ENCODE results near the gene LHX1. TPM values are rescaled to one million over a fixed set of nuclear protein-coding genes. Genes with fewer than 3 reads are reported as not detected.

Gene LHX1
- total RNA-seq, 2 experiments from 2014 or later, result not detected

- CTCF ChIA-PET (ENCODE audit: unreplicated experiment), result no interaction called here
- POLR2A ChIA-PET, result interaction anchor here (0.7 to 0.9 kb wide), 2 partner anchors 12 to 87 kb away, joined by 3 to 4 read pairs; no protein-coding TSS in a partner anchor
- H3K9me2 ChIP-seq (ENCODE audit: insufficient read depth, low read length), result no peaks in the 10 kb centered on the region
- TF ChIP-seq CTCF (conservative IDR thresholded peaks at IDR 0.05; ENCODE audit: low read length), result no peak
- TF ChIP-seq EZH2phosphoT487 (IDR thresholded peaks at IDR 0.05; ENCODE audit: borderline replicate concordance, low read depth, low read length), result no peak
- no peak overlapping the region for H3K4me2 ChIP-seq (ENCODE audit: low read length)
- intact Hi-C loops (cut with micrococcal nuclease; ENCODE audit: unreplicated experiment), result no loop called here
- peaks cover 57% of the 10 kb centered on the region for H3K36me3 ChIP-seq (ENCODE audit: insufficient read depth, low read length)
- DNase-seq (ENCODE audit: low spot score), result no peak
- H3K27ac ChIP-seq (ENCODE audit: low read depth, low read length, poor library complexity, severe bottlenecking), result no peak overlapping the region
- no peaks in the 10 kb centered on the region for H3K9me3 ChIP-seq (ENCODE audit: low read length)
- no peak overlapping the region for H3K4me3 ChIP-seq (ENCODE audit: low read depth, low read length, poor library complexity, severe bottlenecking)
- H3K79me2 ChIP-seq (ENCODE audit: insufficient read depth, low read depth, low read length), result peaks cover 76% of the 10 kb centered on the region; the same call in 1 of the 2 replicates
- no TSS peak for BruUV-seq (replicated peaks)
- H3K4me1 ChIP-seq (ENCODE audit: insufficient read depth, low read length, poor library complexity, severe bottlenecking), result no peaks in the 10 kb centered on the region
- no peak overlapping the region for H2AFZ ChIP-seq (ENCODE audit: low read length)
- H4K20me1 ChIP-seq (ENCODE audit: insufficient read depth, low read length), result peaks cover 38% of the 10 kb centered on the region
Measured at GRCh38 chr17:36978810-36979564, 41.7 kb downstream of the LHX1 start.

DNA sequence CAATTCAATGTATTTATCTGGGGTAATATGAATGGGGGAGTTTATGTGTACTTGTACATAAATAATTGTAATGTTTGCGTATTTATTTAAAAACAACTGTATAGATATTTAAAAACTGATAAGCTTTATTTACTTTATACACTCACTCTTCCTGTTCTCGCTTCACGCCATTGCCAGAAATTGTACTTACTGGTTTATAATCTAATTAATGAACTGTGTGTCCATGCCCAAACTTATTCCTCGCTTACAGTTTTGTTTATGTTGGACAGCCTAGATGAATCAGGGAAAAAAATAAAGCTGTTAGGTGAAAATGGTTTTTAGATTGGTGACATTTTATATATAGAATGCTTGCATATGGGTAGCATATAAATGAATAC is 42.3 kb downstream of the LHX1 start:
- no peak overlapping the region for H2AFZ ChIP-seq (ENCODE audit: low read length)
- intact Hi-C loops (cut with micrococcal nuclease; ENCODE audit: unreplicated experiment), result no loop called here
- ChIA-PET POLR2A (interaction anchor here (0.9 kb wide), 1 partner anchor 13 kb away, joined by 4 read pairs; no protein-coding TSS in a partner anchor), CTCF (ENCODE audit: unreplicated experiment) (no interaction called here)
- no peak overlapping the region for H3K4me2 ChIP-seq (ENCODE audit: low read length)
- no peak overlapping the region for H3K27ac ChIP-seq (ENCODE audit: low read depth, low read length, poor library complexity, severe bottlenecking)
- peaks cover 35% of the 10 kb centered on the region for H4K20me1 ChIP-seq (ENCODE audit: insufficient read depth, low read length)
- no peaks in the 10 kb centered on the region for H3K4me1 ChIP-seq (ENCODE audit: insufficient read depth, low read length, poor library complexity, severe bottlenecking)
- H3K9me3 ChIP-seq (ENCODE audit: low read length), result no peaks in the 10 kb centered on the region
- TF ChIP-seq EZH2phosphoT487 (IDR thresholded peaks at IDR 0.05; ENCODE audit: borderline replicate concordance, low read depth, low read length) (no peak), CTCF (conservative IDR thresholded peaks at IDR 0.05; ENCODE audit: low read length) (no peak)
- BruUV-seq (replicated peaks), result no TSS peak
- H3K36me3 ChIP-seq (ENCODE audit: insufficient read depth, low read length), result peaks cover 58% of the 10 kb centered on the region
- peaks cover 70% of the 10 kb centered on the region; the same call in 1 of the 2 replicates for H3K79me2 ChIP-seq (ENCODE audit: insufficient read depth, low read depth, low read length)
- H3K9me2 ChIP-seq (ENCODE audit: insufficient read depth, low read length), result no peaks in the 10 kb centered on the region
- no peak for DNase-seq (ENCODE audit: low spot score)
- no peak overlapping the region for H3K4me3 ChIP-seq (ENCODE audit: low read depth, low read length, poor library complexity, severe bottlenecking)

- Histone ChIP-seq H3K9me3 (ENCODE audit: low read length) (no peaks in the 10 kb centered on the region), H3K27ac (ENCODE audit: low read depth, low read length, poor library complexity, severe bottlenecking) (no peak overlapping the region), H3K36me3 (ENCODE audit: insufficient read depth, low read length) (peaks cover 57% of the 10 kb centered on the region), H3K79me2 (ENCODE audit: insufficient read depth, low read depth, low read length) (peaks cover 62% of the 10 kb centered on the region; the same call in 1 of the 2 replicates), H3K4me1 (ENCODE audit: insufficient read depth, low read length, poor library complexity, severe bottlenecking) (no peaks in the 10 kb centered on the region), H4K20me1 (ENCODE audit: insufficient read depth, low read length) (peaks cover 28% of the 10 kb centered on the region), H3K4me3 (ENCODE audit: low read depth, low read length, poor library complexity, severe bottlenecking) (no peak overlapping the region), H3K9me2 (ENCODE audit: insufficient read depth, low read length) (no peaks in the 10 kb centered on the region), H3K4me2 (ENCODE audit: low read length) (no peak overlapping the region), H2AFZ (ENCODE audit: low read length) (no peak overlapping the region)
- ChIA-PET POLR2A (interaction anchor here (0.7 to 1.2 kb wide), 3 partner anchors 9 to 19 kb away, joined by 3 to 8 read pairs (median 4); no protein-coding TSS in a partner anchor), CTCF (ENCODE audit: unreplicated experiment) (no interaction called here)
- no peak for DNase-seq (ENCODE audit: low spot score)
- no peak for TF ChIP-seq EZH2phosphoT487 (IDR thresholded peaks at IDR 0.05; ENCODE audit: borderline replicate concordance, low read depth, low read length)
- TF ChIP-seq CTCF (conservative IDR thresholded peaks at IDR 0.05; ENCODE audit: low read length), result no peak
- BruUV-seq (replicated peaks), result no TSS peak
- intact Hi-C loops (cut with micrococcal nuclease; ENCODE audit: unreplicated experiment), result no loop called here
Measured at GRCh38 chr17:36980280-36980761, 43.0 kb downstream of the LHX1 start.

Data from OCI-LY7 (cell line).